Smooth muscle cell (in vitro differentiated cells): ENCODE measurements around the gene CPA2. TPM values are rescaled to one million over a fixed set of nuclear protein-coding genes. Genes with fewer than 3 reads are reported as not detected.

Source experiments
- DNase-seq: peaks from one replicate; lab custom pipeline; 2025; ENCODE audit not compliant: unreplicated experiment; lab: John Stamatoyannopoulos, UW
- H2AFZ ChIP-seq: fragments of 200-600 bp; sonication (generic); 2 replicates; pipeline ENCODE4 v1.6.0; 2016; ENCODE audit warnings: antibody characterized with exemption, low read depth, mild to moderate bottlenecking
- H3F3A ChIP-seq: fragments of 200-600 bp; sonication (generic); 2 replicates; pipeline ENCODE4 v1.6.0; 2017; ENCODE audit warnings: antibody characterized with exemption, low read depth
- H3K27ac ChIP-seq: fragments of 200-600 bp; sonication (generic); 2 replicates; pipeline ENCODE4 v1.5.1; 2016; ENCODE audit warnings: low read depth, mild to moderate bottlenecking
- H3K27me3 ChIP-seq: fragments of 200-600 bp; sonication (generic); 2 replicates; pipeline ENCODE4 v1.6.1; 2016; ENCODE audit warnings: low read depth, mild to moderate bottlenecking
- H3K36me3 ChIP-seq: fragments of 200-600 bp; sonication (generic); 2 replicates; pipeline ENCODE4 v1.5.1; 2016; ENCODE audit warnings: low read depth
- H3K4me1 ChIP-seq: fragments of 200-600 bp; sonication (generic); 2 replicates; pipeline ENCODE4 v1.5.1; 2016; ENCODE audit warnings: low read depth
- H3K4me2 ChIP-seq: fragments of 200-600 bp; sonication (generic); 2 replicates; pipeline ENCODE4 v1.6.0; 2016; ENCODE audit warnings: mild to moderate bottlenecking
- H3K4me3 ChIP-seq: fragments of 200-600 bp; sonication (generic); 2 replicates; pipeline ENCODE4 v1.5.1; 2016; ENCODE audit warnings: mild to moderate bottlenecking
- H3K79me2 ChIP-seq: fragments of 200-600 bp; sonication (generic); 2 replicates; pipeline ENCODE4 v1.6.0; 2016; ENCODE audit warnings: low read depth, mild to moderate bottlenecking
- H3K9ac ChIP-seq: fragments of 200-600 bp; sonication (generic); 2 replicates; pipeline ENCODE4 v1.6.0; 2016; ENCODE audit warnings: low read depth
- H3K9me3 ChIP-seq: fragments of 200-600 bp; sonication (generic); replicated peaks from 2 replicates; pipeline ENCODE4 v1.5.1; 2016; ENCODE audit warnings: low read depth
- H4K20me1 ChIP-seq: fragments of 200-600 bp; sonication (generic); 2 replicates; pipeline ENCODE4 v1.6.0; 2016; ENCODE audit warnings: low read depth
- WGBS: methylation state at CpG from one replicate; pipeline ENCODE4 v1.1.7; 2016; ENCODE audit warnings: low lambda C conversion rate; 5-methylcytosine and 5-hydroxymethylcytosine counted together
- polyA plus RNA-seq: library from polyadenylated mRNA; unstranded; fragments of >200 nt; fragmentation: Nextera tagmentation; extraction: Ambion mirVana; gene quantifications from 2 replicates; pipeline ENCODE4 v1.2.1, GENCODE V29; 2016
- total RNA-seq: library from RNA; depleted of rRNA; stranded (reverse); fragments of >200 nt; gene quantifications from 2 replicates; pipeline ENCODE4 v1.2.3, GENCODE V29; 2014
- TF ChIP-seq, protein P1 (sequence below): fragments of 200-600 bp; sonication (generic); IDR thresholded peaks from 2 replicates; pipeline ENCODE4 v1.5.1; 2017; ENCODE audit warnings: borderline replicate concordance, mild to moderate bottlenecking, antibody characterized with exemption; ENCODE audit not compliant: insufficient read depth, poor library complexity, severe bottlenecking

CPA2 gene
- total and polyA plus RNA-seq, 2 experiments from 2014 or later = 0.18 TPM; not detected in 1

DNA sequence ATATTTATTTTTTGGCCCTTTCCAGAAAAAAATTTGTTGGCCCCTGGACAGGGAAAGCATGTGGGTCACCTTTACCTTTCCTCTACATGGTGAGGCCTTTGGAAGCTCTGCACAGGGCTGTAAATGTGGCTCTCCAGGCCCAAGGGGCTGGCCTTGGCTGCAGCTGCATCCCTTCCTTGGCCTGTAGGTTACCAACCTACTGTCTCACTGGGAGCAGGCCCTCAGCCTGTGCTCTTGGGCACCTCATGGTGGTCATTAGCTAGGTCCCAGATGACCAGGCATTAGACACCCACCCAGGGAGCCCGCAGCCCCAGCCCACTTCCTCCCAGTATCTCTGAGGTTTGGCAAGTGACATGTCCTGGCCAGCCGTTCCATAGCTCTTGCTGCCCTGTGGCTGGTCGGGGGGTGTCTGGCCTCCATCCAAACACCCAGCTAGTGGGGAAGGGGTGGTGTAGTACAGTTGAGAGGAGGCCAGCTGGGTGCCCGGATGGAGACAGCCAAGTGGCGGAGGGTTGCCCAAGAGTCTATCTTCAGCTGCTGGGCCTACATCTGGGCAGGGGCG lies 70.8 kb downstream of the CPA2 start:
- H2AFZ ChIP-seq = no peak overlapping the region
- H3K36me3 ChIP-seq = no peaks in the 10 kb centered on the region
- no peaks in the 10 kb centered on the region for H3K27me3 ChIP-seq
- no peak for DNase-seq
- H3K4me3 ChIP-seq = no peak overlapping the region
- H3F3A ChIP-seq = no peaks in the 10 kb centered on the region
- H4K20me1 ChIP-seq = no peaks in the 10 kb centered on the region
- H3K79me2 ChIP-seq = no peaks in the 10 kb centered on the region
- no peak overlapping the region for H3K9ac ChIP-seq
- H3K4me1 ChIP-seq = no peaks in the 10 kb centered on the region
- no peak overlapping the region for H3K27ac ChIP-seq
- no peaks in the 10 kb centered on the region for H3K9me3 ChIP-seq
- TF ChIP-seq, protein P1, sequence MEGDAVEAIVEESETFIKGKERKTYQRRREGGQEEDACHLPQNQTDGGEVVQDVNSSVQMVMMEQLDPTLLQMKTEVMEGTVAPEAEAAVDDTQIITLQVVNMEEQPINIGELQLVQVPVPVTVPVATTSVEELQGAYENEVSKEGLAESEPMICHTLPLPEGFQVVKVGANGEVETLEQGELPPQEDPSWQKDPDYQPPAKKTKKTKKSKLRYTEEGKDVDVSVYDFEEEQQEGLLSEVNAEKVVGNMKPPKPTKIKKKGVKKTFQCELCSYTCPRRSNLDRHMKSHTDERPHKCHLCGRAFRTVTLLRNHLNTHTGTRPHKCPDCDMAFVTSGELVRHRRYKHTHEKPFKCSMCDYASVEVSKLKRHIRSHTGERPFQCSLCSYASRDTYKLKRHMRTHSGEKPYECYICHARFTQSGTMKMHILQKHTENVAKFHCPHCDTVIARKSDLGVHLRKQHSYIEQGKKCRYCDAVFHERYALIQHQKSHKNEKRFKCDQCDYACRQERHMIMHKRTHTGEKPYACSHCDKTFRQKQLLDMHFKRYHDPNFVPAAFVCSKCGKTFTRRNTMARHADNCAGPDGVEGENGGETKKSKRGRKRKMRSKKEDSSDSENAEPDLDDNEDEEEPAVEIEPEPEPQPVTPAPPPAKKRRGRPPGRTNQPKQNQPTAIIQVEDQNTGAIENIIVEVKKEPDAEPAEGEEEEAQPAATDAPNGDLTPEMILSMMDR = no peak
- no peak overlapping the region for H3K4me2 ChIP-seq
- 90% methylated on average over 6 of the region's 6 CpGs for WGBS

DNA sequence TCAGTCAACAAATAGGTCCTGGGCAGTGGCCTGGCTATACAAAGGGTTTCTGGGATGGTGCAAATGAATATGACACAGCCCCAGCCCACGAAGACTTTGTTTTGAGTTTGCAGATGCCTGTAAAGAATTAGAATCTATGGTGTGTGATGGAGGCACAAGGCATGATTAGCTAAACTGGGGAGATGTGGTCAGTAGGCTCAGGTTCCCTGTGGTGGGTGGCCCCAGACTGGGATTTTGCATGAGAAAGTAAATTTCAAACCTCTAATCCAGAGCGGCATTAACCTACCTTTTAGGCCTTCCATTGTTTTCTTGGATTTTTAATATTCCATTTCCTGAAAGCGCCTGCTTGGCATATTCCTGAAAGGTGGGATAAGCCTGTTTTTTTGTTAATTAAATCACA lies 71.6 kb downstream of the CPA2 start:
- 84% methylated on average over 3 of the region's 3 CpGs for WGBS
- Histone ChIP-seq H2AFZ (no peak overlapping the region), H3K4me2 (no peak overlapping the region), H3K79me2 (no peaks in the 10 kb centered on the region), H3K27me3 (no peaks in the 10 kb centered on the region), H3K4me1 (no peaks in the 10 kb centered on the region), H3F3A (no peaks in the 10 kb centered on the region), H3K36me3 (no peaks in the 10 kb centered on the region), H3K9me3 (no peaks in the 10 kb centered on the region), H3K4me3 (no peak overlapping the region), H3K9ac (no peak overlapping the region), H4K20me1 (no peaks in the 10 kb centered on the region), H3K27ac (no peak overlapping the region)
- DNase-seq = no peak
- TF ChIP-seq, protein P1 = no peak

Other genes with a start within 250 kb of the CPA2 start
- gene ZC3HC1, start 215.5 kb upstream of the CPA2 start, total RNA-seq = 20.2 and 23.6 TPM in 2 replicates
- 23.4 and 23.6 TPM in 2 replicates for gene ZC3HC1, start 215.5 kb upstream of the CPA2 start, polyA plus RNA-seq
- gene KLHDC10, start 196.3 kb upstream of the CPA2 start, total RNA-seq = 24.9 and 30.8 TPM in 2 replicates
- gene KLHDC10, start 196.3 kb upstream of the CPA2 start, polyA plus RNA-seq = 8.3 and 8.7 TPM in 2 replicates
- gene TMEM209, start 61.5 kb upstream of the CPA2 start, total RNA-seq = 20.3 and 23.0 TPM in 2 replicates
- 15.1 and 18.2 TPM in 2 replicates for gene TMEM209, start 61.5 kb upstream of the CPA2 start, polyA plus RNA-seq
- not detected in 2 replicates for gene SSMEM1, start 59.0 kb upstream of the CPA2 start, total RNA-seq
- gene SSMEM1, start 59.0 kb upstream of the CPA2 start, polyA plus RNA-seq = not detected in 2 replicates
- 8.8 and 14.8 TPM in 2 replicates for gene CPA4, start 26.3 kb downstream of the CPA2 start, total RNA-seq
- gene CPA4, start 26.3 kb downstream of the CPA2 start, polyA plus RNA-seq = 6.3 and 12.3 TPM in 2 replicates
- not detected in 2 replicates for gene CPA5, start 78.0 kb downstream of the CPA2 start, total RNA-seq
- gene CPA5, start 78.0 kb downstream of the CPA2 start, polyA plus RNA-seq = 0.45 TPM in 1 of 2 replicates, not detected in the other
- 0.90 TPM in 2 replicates for gene CPA1, start 113.6 kb downstream of the CPA2 start, total RNA-seq
- gene CPA1, start 113.6 kb downstream of the CPA2 start, polyA plus RNA-seq = 1.7 and 3.8 TPM in 2 replicates
- 18.3 and 23.0 TPM in 2 replicates for gene CEP41, start 174.2 kb downstream of the CPA2 start, total RNA-seq
- gene CEP41, start 174.2 kb downstream of the CPA2 start, polyA plus RNA-seq = 27.1 and 35.1 TPM in 2 replicates
- 1,229 and 1,648 TPM in 2 replicates for gene MEST, start 225.2 kb downstream of the CPA2 start, total RNA-seq
- gene MEST, start 225.2 kb downstream of the CPA2 start, polyA plus RNA-seq = 1,158 and 1,655 TPM in 2 replicates